GM12892 (cell line): ENCODE data around the gene APPBP2.
"Not testable (repeated sequence)": the region's sequence is repeated elsewhere in the genome, so short reads cannot be mapped to it uniquely, and the experiment has no call there.

Experiments used
- DNase-seq: peaks from one replicate; pipeline ENCODE4 v3.0.0; 2011; ENCODE audit not compliant: insufficient read length
- FAIRE-seq: peaks from 2 replicates; lab custom pipeline; 2011; peaks lifted over from hg19 to GRCh38; lab: Jason Lieb, UNC
- POLR2A ChIP-seq: IDR thresholded peaks from 2 replicates; pipeline ENCODE4 v1.6.1; 2011; ENCODE audit warnings: low read depth, low read length, control low read depth
- POLR2AphosphoS5 ChIP-seq: IDR thresholded peaks from 2 replicates; pipeline ENCODE4 v1.6.1; 2011; ENCODE audit warnings: low read depth, low read length, control low read depth
- TAF1 ChIP-seq: IDR thresholded peaks from 2 replicates; pipeline ENCODE4 v1.6.1; 2011; ENCODE audit warnings: low read depth, mild to moderate bottlenecking, control low read depth, low read length, borderline replicate concordance

Gene APPBP2

DNA sequence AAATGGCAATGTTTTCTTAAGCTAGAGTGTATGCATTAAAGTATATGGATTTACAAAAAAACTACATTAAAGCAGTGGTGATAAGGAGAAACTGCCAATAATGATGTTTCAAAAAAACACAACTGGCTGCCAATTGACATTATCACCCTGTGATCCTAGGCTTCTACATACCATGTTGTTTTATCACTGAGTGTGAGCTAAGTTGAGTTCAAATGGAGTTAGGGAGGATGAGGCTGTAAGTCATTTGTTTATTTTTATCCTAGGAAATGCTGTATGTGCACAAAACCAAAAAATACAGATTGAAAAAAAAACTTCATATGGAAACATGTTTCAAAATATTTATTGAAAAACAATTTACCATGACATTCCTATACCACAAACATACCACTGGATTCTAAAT is 80.9 kb downstream of the APPBP2 start:
- DNase-seq (no peak), FAIRE-seq (no peak)
- TF ChIP-seq POLR2AphosphoS5, result no peak
- TF ChIP-seq TAF1, result no peak
- no peak for TF ChIP-seq POLR2A

DNA sequence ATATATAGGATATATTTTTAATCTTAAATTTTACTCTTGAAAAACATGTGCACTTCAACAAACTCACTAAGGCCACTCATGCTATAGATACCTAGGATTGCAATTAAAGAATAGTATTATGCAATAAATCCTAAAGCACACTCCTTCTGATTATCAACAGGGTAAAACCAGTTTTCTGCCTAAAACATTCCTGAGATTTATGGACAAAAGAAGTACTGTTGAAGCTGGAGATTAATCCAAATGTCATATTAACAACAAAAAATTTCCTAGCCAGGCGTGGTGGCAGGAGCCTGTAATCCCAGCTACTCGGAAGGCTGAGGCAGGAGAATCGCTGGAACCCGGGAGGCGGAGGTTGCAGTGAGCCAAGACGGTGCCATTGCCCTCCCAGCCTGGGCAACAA is 82.3 kb downstream of the APPBP2 start:
- TF ChIP-seq POLR2A, result no peak
- TF ChIP-seq TAF1, result no peak
- TF ChIP-seq POLR2AphosphoS5, result no peak
- FAIRE-seq (no peak), DNase-seq (no peak)

DNA sequence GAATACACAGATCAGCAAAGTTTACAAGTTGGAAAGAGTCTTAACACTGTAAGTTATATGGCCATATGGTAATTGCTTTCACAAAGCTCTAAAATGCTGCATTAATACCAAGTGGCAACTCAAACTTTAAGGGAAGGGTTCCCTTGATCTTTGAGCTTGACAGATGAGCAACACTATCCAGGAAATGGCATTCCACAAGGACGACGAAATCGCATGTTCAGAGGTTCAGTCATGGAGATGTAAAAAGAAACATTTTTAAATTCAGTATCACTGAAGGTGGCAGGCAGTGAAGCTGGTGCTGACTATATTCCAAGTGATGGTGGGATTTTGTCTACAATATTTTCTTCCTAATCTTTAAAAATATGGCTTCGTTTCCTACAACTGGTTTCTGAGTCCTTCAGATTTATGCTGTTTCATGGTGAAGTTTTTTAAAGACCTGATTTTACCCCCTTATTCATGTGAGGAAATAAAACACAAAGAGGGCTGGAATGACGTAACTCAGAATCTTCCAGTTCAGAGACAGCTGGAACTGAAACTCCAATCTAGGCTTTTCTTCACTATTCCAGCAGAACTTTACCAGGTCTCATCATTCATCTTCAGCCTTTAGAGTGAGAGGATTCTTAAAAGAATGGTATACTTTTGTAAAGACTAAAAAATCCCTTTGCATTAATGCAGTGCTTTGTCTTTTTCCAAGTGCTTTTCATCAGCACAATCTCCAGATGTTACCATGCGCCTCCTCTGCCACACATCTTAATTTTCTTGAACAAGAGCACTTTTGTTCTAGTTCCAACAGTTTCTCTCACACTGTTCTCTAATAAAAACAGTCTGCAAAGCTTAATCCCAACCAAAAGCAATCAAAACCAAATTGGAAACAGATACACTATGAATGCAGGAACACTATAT is 83.5 kb downstream of the APPBP2 start:
- DNase-seq, result no peak
- TF ChIP-seq POLR2A, result no peak
- FAIRE-seq, result no peak

DNA sequence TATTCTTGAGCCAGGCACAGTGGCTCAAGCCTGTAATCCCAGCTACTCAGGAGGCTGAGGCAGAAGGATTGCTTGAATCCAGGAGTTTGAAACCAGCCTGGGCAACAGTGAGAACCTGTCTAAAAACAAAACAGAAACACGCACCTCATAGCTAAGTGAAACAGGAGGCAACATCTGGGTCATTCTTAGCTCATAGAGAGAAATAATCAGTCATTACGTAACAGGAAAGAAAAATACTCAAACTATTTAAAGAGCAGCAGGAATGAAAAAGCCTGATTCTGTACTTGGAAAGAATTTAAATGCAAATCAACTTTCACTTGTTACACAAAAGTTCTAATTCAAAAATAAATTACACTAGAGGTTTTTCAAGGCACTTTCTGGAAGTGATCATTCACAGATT is 86.5 kb downstream of the APPBP2 start:
- FAIRE-seq (no peak), DNase-seq (no peak)
- TF ChIP-seq POLR2A (no peak), POLR2AphosphoS5 (no peak), TAF1 (no peak)

DNA sequence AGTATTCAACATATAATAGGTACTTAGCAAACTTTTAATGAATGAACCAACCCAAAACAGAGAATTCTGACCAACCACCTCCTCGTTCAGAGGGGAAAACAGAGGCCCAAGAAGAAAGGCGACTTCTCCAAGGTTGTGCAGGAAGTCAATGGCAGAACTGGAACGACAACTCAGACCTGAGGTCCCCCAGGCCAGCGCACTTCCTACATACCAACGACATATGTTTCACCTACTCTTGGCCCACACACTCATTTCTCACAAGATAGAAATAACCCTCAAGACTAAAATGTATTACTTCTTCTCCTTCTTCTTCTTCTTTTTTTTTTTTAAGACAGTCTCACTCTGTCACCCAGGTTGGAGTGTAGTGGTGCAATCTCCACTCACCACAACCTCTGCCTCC is 89.4 kb downstream of the APPBP2 start:
- no peak for TF ChIP-seq TAF1
- no peak for TF ChIP-seq POLR2A
- TF ChIP-seq POLR2AphosphoS5, result no peak
- FAIRE-seq, result no peak
- no peak for DNase-seq

DNA sequence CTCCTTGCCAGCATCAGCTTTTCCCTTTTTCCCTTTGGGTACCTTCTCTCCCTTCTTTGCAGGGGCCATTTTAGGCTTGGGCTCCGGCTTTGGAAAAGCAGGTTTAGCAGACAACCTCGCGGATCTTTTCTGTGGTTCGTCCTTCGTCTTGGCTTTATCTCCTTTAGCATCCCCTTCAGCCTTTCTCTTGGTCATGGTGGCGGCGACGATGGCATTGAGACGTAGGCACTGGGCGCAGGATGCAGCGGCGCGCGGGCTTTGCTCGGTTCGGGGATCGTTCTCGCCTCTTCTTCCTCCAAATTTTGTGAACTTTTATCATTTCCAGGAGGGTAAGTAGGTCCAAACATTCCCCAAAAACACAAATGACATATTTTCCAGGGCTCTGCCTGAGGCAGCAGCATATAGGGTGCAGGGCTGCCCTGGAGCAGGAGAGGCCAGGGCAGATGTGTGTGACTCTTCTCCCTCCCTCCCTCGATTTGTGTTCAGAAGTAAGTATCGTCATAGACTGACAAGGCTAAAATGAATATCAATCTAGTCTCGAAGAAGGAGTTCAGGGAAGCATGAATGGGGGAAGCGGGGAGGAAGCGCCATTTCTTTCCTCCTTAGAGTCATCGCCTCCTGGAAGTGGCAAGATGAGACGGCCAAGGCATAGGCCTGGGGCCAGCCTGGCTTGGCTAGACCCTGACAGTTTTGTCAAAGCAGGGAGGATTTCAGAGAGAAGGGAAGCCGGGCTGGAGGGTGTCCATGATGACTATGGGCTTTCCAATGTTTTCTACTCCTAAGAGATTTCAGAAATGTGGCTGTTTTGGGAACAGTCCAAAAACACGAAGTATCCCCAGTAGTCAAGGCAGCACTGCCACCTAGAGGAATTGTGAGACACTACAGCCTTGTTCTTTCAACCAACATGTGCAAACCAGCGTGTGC is 90.5 kb downstream of the APPBP2 start:
- DNase-seq (peak; percentile 41), FAIRE-seq (peak; percentile 80)
- TF ChIP-seq TAF1 (no peak), POLR2AphosphoS5 (no peak), POLR2A (no peak)

DNA sequence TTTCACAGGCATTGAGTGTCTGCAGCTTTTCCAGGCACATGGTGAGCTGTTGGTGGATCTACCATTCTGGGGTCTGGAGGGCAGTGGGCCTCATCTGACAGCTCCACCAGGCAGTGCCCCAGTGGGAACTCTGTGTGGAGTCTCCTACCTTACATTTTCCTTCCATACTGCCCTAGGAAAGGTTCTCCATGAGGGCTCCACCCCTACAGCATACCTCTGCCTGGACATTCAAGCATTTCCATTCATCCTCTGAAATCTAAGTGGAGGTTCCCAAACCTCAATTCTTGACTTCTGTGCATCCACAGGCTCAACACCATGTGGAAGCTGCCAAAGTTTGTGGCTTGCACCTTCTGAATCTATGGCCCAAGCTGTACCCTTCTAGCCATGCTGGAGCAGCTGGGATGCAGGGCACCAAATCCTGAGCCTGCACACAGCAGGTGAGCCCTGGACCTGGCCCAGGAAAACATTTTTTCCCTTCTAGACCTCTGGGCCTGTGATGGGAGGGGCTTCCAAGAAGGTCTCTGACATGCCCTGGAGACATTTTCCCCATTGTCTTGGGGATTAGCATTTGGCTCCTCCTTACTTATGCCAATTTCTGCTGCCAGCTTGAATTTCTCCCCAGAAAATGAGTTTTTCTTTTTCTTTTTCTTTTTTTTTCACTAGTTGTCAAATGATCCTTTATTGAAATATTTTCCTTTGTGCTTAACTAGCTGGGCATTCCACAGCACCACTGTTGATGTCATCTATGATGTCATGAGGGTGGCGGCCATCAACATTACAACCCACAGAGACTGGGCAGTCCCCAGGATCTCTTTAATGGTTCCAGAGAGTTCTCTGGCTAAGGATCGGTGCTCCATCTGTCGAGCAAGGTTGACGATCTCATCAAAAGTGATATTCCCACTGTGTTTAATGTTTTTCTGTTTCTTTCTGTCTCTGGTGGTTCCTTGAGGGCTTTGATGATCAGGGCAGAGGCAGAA is 92.7 kb downstream of the APPBP2 start:
- DNase-seq, FAIRE-seq: not testable (repeated sequence)

DNA sequence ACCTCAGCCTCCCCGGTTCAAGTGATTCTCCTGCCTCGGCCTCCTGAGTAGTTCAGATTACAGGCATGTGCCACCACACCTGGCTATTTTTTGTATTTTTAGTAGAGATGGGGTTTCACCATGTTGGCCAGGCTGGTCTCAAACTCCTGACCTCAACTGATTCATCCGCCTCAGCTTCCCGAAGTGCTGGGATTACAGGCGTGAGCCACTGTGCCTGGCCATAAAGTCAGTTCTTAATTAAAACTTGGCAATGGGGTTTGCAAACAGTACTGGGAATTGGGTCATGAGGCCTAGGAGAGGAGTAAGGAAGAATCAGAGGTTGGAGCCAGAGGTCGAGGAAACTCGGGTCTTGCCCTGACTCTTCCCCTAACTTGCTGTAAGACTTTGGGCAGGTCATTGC is 95.5 kb downstream of the APPBP2 start:
- not testable (repeated sequence) for FAIRE-seq, DNase-seq

DNA sequence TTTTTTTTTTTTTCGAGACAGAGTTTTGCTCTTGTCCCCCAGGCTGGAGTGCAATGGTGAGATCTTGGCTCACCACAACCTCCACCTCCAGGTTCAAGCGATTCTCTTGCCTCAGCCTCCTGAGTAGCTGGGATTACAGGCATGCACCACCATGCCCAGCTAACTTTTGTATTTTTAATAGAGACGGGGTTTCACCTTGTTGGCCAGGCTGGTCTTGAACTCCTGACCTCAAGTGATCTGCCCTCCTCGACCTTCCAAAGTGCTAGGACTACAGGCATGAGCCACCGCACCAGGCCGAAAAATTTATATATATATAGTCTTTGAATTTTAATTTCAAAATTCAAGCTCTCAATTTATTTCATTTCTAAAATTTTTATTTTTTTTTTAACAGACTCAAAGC is 97.6 kb downstream of the APPBP2 start:
- FAIRE-seq, DNase-seq: not testable (repeated sequence)

DNA sequence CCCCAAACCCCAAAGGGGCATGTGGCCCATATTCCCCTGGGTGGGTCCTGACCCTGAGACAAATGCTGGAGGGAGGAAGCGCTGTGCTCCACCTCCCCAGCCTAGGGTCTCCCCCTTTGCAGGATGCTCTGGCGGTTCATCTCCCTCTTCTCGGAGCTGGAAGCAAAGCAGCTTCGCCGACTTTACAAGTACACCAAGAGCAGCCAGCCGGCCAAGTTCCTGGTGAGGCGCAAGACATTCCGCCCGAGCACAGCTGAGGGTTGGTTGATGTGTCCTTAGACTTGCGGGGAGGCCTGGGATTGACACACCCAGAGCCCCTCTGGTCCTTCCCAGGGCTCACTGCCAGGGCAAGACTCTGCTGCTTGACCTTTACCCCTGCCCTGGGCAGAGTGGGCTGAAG is 99.4 kb downstream of the APPBP2 start:
- no peak for DNase-seq
- TF ChIP-seq TAF1 (no peak), POLR2A (no peak)
- FAIRE-seq, result no peak

DNA sequence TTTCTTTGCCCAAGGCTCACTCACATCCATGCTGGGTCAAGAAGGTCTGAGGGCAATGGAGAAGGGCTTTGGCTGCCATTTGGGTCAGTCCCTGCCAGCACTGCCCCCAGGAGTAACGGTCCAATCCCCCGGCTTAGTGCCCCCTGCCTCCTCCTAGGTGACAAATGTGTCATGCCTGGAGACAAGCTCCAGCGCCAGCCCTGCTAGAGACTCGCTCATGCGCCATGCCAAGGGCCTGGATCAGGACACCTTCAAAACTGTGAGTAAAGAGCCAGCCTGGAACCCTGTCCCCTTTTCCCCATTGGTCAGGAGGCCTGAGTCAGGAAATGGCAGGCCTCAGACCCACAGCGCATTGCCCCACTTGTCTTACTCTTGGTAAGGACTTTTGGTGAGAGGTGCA is 100.4 kb downstream of the APPBP2 start:
- no peak for FAIRE-seq
- TF ChIP-seq POLR2A (no peak), POLR2AphosphoS5 (no peak), TAF1 (no peak)
- DNase-seq, result no peak

DNA sequence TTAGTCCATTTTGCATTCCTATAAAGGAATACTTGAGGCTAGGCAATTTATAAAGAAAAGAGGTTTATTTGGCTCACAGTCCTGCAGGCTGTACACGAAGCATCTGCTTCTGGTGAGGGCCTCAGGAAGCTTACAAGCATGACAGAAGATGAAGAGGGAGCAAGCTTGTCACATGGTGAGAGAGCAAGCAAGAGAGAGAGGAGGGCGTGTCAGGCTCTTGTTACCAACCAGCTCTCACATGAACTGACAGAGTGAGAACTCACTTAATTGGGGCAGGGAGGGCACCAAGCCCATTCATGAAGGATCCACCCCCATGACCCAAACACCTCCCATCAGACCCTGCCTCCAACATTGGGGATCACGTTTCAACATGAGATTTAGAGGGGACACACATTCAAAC is 102.2 kb downstream of the APPBP2 start:
- TF ChIP-seq TAF1 (no peak), POLR2A (no peak), POLR2AphosphoS5 (no peak)
- FAIRE-seq, result no peak
- no peak for DNase-seq
